SJCRH30 (cell line): Measurements from ENCODE around the gene PCYT1A. TPM values are rescaled to one million over a fixed set of nuclear protein-coding genes. Genes with fewer than 3 reads are reported as not detected.
"Not testable (repeated sequence)": the region's sequence is repeated elsewhere in the genome, so short reads cannot be mapped to it uniquely, and the experiment has no call there.

Experiments used
- DNase-seq, 2 experiments: peaks; one replicate each; pipeline ENCODE4 v3.0.0-alpha.2; 2015 to 2020
- H3K27ac ChIP-seq: fragments of 250-450 bp; sonication (Bioruptor Pico); 2 replicates; pipeline ENCODE4 v1.5.1; 2020; ENCODE audit warnings: mild to moderate bottlenecking, moderate library complexity
- H3K27me3 ChIP-seq: fragments of 250-450 bp; sonication (Bioruptor Pico); 2 replicates; pipeline ENCODE4 v1.5.1; 2020; ENCODE audit warnings: mild to moderate bottlenecking, moderate library complexity
- H3K36me3 ChIP-seq: fragments of 250-450 bp; sonication (Bioruptor Pico); 2 replicates; pipeline ENCODE4 v1.5.1; 2020; ENCODE audit warnings: mild to moderate bottlenecking, moderate library complexity
- H3K4me1 ChIP-seq: fragments of 250-450 bp; sonication (Bioruptor Pico); 2 replicates; pipeline ENCODE4 v1.5.1; 2020; ENCODE audit warnings: mild to moderate bottlenecking, moderate library complexity
- H3K4me3 ChIP-seq: fragments of 250-450 bp; sonication (Bioruptor Pico); 2 replicates; pipeline ENCODE4 v1.5.1; 2020; ENCODE audit warnings: mild to moderate bottlenecking, moderate library complexity
- H3K9me3 ChIP-seq: fragments of 250-450 bp; sonication (Bioruptor Pico); replicated peaks from 2 replicates; pipeline ENCODE4 v1.5.1; 2020; ENCODE audit warnings: mild to moderate bottlenecking, moderate library complexity
- total RNA-seq: library from RNA; depleted of rRNA; stranded (reverse); fragments of >200 nt; shearing (Covaris generic); gene quantifications from 2 replicates; pipeline ENCODE4 v1.2.3, GENCODE V29; 2014

Gene PCYT1A
- total RNA-seq, 1 experiment from 2014 or later, result 19.6 TPM

DNA sequence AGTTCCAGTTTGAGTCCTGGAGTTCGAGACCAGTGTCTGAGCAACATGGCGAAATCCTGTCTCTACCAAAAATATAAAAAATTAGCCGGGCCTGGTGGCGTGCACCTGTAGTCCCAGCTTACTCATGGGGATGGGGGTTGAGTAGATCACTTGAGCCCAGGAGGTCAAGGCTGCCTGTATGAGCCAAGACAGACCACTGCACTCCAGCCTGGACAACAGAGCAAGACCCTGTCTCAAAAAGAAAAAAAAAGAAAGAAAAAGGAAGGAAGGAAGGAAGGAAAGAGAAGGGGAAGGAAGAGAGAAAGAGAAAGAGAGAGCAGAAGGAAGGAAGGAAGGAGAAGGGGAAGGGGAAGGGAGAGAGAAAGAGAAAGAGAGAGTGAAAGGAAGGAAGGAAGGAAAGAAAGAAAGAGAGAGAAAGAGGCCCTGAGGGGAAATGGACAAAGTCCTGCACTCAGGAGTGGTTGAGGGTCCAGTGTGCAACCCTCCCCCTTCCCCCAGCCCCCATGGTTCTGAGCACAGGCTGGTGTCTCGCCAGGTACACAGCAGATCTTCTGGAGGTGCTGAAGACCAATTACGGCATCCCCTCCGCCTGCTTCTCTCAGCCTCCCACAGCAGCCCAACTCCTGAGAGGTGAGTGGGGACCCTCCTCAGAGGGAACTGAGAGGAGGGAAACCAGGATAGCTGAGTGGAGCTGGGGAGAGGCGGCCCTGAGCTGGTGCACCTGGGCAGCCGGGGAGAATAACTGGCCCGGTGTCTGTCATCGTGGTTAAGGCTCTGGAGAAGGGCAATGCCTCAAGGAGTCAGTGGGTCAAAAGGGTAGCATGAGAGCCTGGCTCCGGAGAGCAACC lies 70.0 kb downstream of the PCYT1A start:
- no peak overlapping the region for H3K4me3 ChIP-seq
- H3K36me3 ChIP-seq, result no peaks in the 10 kb centered on the region
- no peak overlapping the region for H3K27ac ChIP-seq
- no peak for DNase-seq
- no peaks in the 10 kb centered on the region for H3K27me3 ChIP-seq
- no peaks in the 10 kb centered on the region for H3K9me3 ChIP-seq
- 0 out of 2 replicates have a peak, but pooled peaks cover 4% of the 10 kb centered on the region for H3K4me1 ChIP-seq

GRCh38 chr3:196216681-196217211 lies 70.8 kb downstream of the PCYT1A start:
- Histone ChIP-seq H3K27ac (no peak overlapping the region), H3K9me3 (no peaks in the 10 kb centered on the region), H3K4me1 (0 out of 2 replicates have a peak, but pooled peaks cover 4% of the 10 kb centered on the region), H3K4me3 (no peak overlapping the region), H3K36me3 (no peaks in the 10 kb centered on the region), H3K27me3 (no peaks in the 10 kb centered on the region)
- DNase-seq, result no peak

- no peak for DNase-seq
These were observed 71.4 kb downstream of the PCYT1A start, which contains the start of gene SLC51A for GRCh38 chr3:196216089-196216564. Gene SLC51A (plus strand): TSS chr3:196216534. CDS start chr3:196216713, 179 bp downstream.

DNA sequence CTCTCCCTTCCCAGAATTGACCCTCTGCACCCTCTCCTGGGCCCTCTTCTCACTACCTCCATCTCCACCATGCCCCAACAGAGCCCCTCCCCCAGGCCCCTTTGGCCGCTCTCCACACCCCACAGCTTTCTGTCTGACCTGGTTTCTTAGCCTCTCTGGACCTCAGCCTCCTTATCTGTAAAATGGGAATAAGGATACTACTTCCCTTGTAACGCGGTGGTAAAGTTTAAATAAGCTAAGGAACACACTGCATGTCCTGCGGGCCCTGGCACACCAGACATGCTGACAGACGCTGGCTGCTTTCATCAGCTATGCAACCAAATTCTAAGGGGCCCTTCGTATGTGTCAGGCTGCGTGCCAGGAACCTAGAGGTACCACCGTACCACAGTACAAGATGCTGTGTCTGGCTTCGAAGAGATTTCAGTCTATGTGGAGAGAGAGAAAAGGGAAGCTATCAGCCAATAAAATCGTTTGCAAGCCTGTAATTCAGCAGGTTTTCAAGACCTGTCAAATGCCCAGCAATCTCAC lies 72.0 kb downstream of the PCYT1A start:
- H3K4me1 ChIP-seq, result 0 out of 2 replicates have a peak, but pooled peaks cover 4% of the 10 kb centered on the region
- no peak overlapping the region for H3K27ac ChIP-seq
- no peaks in the 10 kb centered on the region for H3K9me3 ChIP-seq
- H3K27me3 ChIP-seq, result no peaks in the 10 kb centered on the region
- no peak for DNase-seq
- no peaks in the 10 kb centered on the region for H3K36me3 ChIP-seq
- H3K4me3 ChIP-seq, result no peak overlapping the region

More at GRCh38 chr3:196216089-196216564, 71.4 kb downstream of the PCYT1A start, which contains the start of gene SLC51A:
- Histone ChIP-seq H3K27me3 (no peaks in the 10 kb centered on the region), H3K27ac (no peak within 1 kb of the TSS), H3K9me3 (no peaks in the 10 kb centered on the region), H3K4me3 (no peak within 1 kb of the TSS), H3K4me1 (0 out of 2 replicates have a peak, but pooled peaks cover 4% of the 10 kb centered on the region), H3K36me3 (no peaks in the 10 kb centered on the region)

DNA sequence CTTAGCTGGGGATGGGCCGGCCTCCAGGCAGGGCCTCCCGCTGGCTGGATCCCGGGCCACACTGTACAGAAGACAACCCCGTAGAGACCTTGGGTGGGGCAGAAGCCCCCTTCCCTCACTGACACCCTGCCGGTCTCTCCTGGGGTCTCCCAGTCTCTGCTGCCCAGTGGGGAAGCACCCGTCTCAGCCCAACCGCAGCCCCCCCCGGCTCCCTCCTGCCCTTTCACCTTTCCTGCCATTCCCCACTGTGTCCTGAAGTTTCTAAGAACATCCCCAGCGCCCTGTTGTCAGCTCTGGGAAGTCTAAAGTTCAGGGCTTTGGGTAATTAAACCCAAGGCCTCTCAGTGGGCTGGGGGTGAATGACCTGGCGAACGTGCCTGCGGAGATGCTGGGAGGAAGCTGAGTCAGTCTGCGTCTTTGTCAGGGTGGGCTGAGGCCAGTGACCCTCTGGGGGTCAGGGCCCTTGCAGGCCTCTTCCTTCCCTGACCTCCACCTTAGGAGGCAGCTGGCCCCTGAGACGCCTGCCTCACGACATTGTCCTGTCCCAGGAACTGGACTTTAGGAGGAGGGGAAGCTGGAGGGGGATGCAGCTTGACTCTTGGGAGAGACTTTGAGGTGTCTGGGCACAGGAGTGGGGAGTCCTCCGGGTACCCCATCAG lies 72.6 kb downstream of the PCYT1A start:
- no peak for DNase-seq
- Histone ChIP-seq H3K27ac (no peak overlapping the region), H3K4me1 (0 out of 2 replicates have a peak, but pooled peaks cover 4% of the 10 kb centered on the region), H3K27me3 (no peaks in the 10 kb centered on the region), H3K4me3 (no peak overlapping the region), H3K36me3 (no peaks in the 10 kb centered on the region), H3K9me3 (no peaks in the 10 kb centered on the region)

DNA sequence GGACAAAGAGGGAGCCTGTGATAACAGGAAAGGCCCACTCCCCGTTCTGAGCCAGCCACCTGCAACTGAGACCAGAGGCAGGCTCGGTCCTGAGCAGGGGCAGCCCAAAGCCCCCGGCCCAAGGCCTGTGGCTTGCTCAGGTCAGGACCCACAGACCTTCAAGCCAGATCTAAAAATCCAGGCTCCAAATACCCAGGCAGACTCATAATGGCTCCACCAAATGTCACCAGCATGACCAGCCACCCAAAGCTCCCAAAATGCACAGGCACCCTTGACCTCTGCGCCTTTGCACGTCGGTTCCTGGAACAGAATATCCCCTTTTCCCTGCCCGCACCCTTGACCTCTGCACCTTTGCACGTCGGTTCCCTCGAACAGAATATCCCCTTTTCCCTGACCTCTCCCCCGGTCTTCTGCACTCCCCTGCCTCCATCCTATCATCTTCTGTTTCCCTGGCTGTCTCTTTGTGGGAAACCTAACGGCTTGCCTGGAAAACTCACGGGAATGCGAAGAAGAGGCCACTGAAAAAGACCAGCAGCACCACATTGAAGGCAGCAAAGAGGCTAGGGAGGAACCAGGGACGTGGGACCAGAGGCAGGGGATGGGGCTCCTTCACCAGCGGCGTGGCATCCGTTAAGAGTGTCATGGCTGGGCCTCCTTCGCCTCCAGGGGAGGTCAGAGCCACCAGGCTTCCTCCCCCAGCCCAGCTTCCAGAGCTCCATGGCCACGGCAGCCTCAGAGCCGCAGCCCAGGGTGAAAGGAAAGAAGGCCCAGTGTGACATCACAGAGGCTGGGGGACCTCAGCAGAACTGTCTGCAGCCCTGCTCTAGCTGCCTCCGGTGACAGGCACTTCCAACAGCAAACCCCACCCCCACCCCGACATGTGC lies 76.6 kb downstream of the PCYT1A start, which contains the start of gene ZDHHC19:
TSS of gene ZDHHC19 (minus strand) at position 728 of the 884 bp plus-strand sequence. CDS start at position 643, 85 bp downstream.
- no peak within 1 kb of the TSS for H3K27ac ChIP-seq
- DNase-seq, result no peak
- no peaks in the 10 kb centered on the region for H3K36me3 ChIP-seq
- H3K4me3 ChIP-seq, result no peak within 1 kb of the TSS
- no peaks in the 10 kb centered on the region for H3K9me3 ChIP-seq
- H3K4me1 ChIP-seq, result no peaks in the 10 kb centered on the region
- H3K27me3 ChIP-seq, result no peaks in the 10 kb centered on the region

- DNase-seq, H3K4me1 ChIP-seq, H3K36me3 ChIP-seq, H3K27ac ChIP-seq, H3K27me3 ChIP-seq, H3K9me3 ChIP-seq, H3K4me3 ChIP-seq: not testable (repeated sequence)
These were observed 77.4 kb downstream of the PCYT1A start for GRCh38 chr3:196209944-196210672.

DNA sequence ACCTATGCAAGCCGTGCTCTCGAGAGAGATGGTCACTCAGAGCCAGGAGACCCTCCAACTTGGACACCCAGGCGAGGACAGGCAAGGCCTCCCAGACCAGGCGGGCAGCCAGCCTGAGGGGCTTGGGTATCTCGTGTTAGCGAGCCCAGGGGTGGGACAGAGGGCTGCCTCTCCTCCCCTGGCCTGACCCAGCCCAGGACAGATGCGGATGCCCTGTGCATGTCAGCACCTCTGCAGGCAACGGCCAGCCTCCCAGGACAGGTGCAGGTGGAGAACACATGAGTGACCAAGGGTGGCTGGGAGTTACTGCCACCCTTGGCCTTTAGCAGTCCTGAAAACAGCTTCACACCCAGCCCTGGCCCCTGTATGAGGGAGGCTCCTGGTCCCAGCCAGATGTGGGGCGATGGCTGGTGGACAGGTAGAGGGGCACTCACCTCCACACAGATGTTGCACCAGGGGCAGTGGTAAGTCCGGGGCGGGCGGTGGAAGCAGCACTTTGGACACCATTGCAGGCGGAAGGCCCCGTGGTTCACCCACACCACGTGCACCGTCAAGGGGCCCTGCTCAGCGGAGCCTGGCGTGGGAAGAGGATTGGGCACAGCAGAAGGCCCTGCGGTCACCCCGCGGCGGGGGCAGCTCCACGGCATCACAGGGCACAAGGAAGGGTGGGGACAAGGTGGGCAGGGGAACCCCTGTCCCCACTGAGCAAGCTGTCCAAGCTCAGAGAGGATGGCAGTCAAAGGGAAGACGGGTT lies 78.4 kb downstream of the PCYT1A start:
- no peaks in the 10 kb centered on the region for H3K36me3 ChIP-seq
- no peak overlapping the region for H3K27ac ChIP-seq
- no peaks in the 10 kb centered on the region for H3K9me3 ChIP-seq
- DNase-seq, result no peak
- no peak overlapping the region for H3K4me3 ChIP-seq
- no peaks in the 10 kb centered on the region for H3K4me1 ChIP-seq
- H3K27me3 ChIP-seq, result no peaks in the 10 kb centered on the region; the same call in 1 of the 2 replicates

DNA sequence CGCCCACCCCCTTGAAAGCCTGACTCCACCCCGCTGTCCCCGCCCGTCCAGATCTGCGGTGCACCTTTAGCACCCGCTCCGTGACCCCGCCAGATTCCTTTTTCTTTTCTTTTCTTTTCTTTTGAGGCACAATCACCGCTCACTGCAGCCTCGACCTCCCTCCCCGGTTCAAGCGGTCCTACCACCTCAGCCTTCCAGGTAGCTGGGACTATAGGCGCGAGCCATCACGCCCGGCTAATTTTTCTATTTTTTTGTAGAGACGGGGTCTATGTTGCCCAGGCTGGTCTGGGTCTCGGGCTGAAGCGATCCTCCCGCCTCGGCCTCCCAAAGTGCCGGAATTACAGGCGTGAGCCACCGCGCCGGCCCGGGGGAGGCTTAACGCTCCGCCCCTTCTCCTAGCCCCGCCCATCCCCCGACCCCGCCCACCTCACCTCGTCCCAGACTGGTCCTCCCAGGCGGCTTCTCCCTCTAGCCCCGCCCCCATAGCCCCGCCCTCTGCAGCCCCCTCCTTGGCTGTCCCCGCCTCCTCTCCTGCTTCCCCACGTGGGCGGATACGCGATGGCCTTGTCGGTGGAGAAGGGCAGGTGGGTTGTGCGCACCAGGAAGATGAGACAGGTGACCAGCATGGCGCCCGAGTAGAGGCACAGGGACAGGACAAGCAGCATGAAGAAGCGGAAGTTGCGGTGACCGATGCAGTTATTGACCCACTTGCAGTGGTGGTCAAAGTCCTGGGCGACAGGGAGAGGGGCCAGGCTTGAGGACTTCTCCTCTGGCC lies 79.5 kb downstream of the PCYT1A start:
- no peak for DNase-seq
- H3K27ac ChIP-seq, result no peak overlapping the region
- H3K36me3 ChIP-seq, result no peaks in the 10 kb centered on the region
- H3K27me3 ChIP-seq, result no peaks in the 10 kb centered on the region; the same call in 1 of the 2 replicates
- no peak overlapping the region for H3K4me3 ChIP-seq
- H3K9me3 ChIP-seq, result no peaks in the 10 kb centered on the region
- no peaks in the 10 kb centered on the region for H3K4me1 ChIP-seq

- H3K27ac ChIP-seq, result no peak overlapping the region
- no peak overlapping the region for H3K4me3 ChIP-seq
- no peaks in the 10 kb centered on the region for H3K36me3 ChIP-seq
- DNase-seq, result no peak
- no peaks in the 10 kb centered on the region; the same call in 1 of the 2 replicates for H3K27me3 ChIP-seq
- no peaks in the 10 kb centered on the region for H3K9me3 ChIP-seq
- no peaks in the 10 kb centered on the region for H3K4me1 ChIP-seq
These were observed 80.2 kb downstream of the PCYT1A start for GRCh38 chr3:196207159-196207832.

DNA sequence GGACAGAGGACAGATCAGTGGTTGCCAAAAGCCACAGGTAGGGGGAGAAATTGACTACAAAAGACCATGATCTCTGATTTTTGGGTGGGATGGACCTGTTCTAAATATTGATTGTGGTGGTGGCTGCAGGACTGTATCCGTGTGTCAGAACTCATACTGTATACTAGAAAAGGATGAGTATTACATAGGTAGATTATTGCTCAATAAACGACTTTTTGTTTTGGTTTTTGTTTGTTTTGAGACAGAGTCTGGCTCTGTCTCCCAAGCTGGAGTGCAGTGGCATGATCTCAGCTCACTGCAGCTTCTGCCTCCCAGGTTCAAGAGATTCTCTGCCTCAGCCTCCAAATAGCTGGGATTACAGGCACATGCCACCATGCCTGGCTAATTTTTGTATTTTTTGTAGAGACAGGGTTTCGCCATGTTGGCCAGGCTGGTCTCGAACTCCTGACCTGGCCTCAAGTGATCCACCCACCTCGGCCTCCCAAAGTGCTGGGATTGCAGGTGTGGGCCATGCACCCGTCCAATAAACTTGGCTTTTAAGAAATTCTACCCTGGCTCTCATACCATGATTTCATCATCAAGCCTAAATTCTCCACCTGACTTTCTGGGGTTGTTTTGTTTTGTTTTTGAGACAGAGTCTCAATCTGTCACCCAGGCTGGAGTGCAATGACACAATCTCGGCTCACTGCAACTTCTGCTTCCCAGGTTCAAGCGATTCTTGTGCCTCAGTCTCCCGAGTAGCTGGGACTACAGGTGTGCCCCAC lies 81.9 kb downstream of the PCYT1A start:
- H3K36me3 ChIP-seq, H3K27ac ChIP-seq, H3K4me3 ChIP-seq, H3K9me3 ChIP-seq, H3K27me3 ChIP-seq, DNase-seq, H3K4me1 ChIP-seq: not testable (repeated sequence)
